ENCODE results near the gene MYL1.

GRCh38 chr2:210323003-210323402, 8.0 kb upstream of the MYL1 start:
- TF ChIP-seq POLR2A (IDR thresholded peaks at IDR 0.05; ENCODE audit: low read depth, low read length), result no peak
- TF ChIP-seq POLR2AphosphoS5 (IDR thresholded peaks at IDR 0.05; ENCODE audit: low read depth, low read length), result no peak
- no peak for TF ChIP-seq PAX5 (IDR thresholded peaks at IDR 0.05; ENCODE audit: insufficient read depth, low read length, severe bottlenecking)
- no peak for TF ChIP-seq TAF1 (IDR thresholded peaks at IDR 0.05; ENCODE audit: low read depth, low read length)
